HG02885 (cell line): ENCODE results near the gene EEF1A2.
"Not testable (repeated sequence)": the region's sequence is repeated elsewhere in the genome, so short reads cannot be mapped to it uniquely, and the experiment has no call there.

ENCODE experiments used
- ATAC-seq: cut with Tn5 transposase; IDR thresholded peaks from one replicate; pipeline ENCODE4 v1.9.1; 2021; ENCODE audit warnings: mild to moderate bottlenecking; ENCODE audit not compliant: unreplicated experiment, poor library complexity

EEF1A2 gene

DNA sequence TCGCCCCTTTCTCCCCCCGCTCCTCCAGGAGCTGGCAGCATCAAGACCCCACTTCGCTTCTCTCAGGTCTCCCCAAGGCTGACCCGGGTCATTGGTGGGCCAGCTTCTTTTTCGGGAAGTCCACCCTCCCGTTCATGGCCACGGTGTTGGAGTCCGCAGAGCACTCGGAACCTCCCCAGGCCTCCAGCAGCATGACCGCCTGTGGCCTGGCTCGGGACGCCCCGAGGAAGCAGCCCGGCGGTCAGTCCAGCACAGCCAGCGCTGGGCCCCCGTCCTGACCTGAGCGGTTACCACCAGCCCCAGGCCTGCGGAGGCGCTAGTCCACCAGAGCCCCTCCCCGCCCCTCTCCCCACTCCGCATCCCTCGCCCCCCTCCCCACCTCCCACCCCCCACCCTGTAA, 22.7 kb upstream of the EEF1A2 start:
- ATAC-seq, result no peak

DNA sequence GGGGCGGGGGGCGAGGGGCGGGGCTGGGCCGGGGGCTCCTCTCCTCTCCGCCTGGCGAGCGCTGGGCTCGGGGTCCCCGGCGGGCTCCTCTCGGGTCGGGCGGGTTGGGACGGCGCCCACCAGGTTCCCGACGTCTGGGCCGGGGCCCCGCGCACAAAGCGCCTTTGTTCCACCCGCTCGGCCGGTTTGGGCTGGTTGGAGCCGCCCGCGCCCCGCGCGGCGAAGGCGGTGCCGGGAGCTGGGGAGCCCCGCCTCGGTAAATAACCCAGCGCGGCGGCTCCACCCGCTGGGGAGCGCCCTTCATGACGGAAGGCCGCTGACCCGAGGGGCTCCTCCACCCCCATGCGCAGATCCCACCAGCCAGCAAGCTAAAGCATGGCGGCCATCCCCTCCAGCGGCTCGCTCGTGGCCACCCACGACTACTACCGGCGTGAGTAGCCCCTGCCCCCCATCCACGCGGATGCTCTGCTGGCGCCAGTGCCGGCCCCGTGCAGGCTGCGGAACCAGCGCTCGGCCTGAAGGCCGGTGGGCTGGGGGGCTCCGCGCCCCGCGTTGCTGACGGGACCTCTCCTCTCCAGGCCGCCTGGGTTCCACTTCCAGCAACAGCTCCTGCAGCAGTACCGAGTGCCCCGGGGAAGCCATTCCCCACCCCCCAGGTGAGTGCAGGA, 22.2 kb upstream of the EEF1A2 start:
- peak; percentile 37 for ATAC-seq

DNA sequence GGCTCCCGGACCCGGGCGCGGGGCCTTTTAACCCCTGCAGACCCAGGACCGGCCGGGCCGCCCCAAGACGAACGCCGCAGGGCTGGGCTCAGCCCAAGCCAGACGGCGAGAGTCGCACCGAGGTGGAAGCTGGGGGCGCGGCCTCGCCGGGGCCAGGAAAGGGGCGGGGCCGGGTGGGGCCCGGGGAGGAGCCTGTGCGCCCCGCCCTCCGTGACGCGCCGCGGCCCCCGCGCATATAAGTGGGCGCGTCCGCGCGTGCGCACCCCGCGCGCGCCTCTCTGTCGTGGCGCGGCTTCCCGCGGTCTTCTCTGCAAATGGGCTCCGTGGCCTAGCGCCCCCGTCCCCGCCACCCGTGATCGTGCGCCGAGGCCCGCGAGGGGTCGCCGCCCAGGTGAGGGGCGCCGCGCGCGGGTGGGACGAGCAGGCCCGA, 21.6 kb upstream of the EEF1A2 start, which contains the start of gene PPDPF:
PPDPF (plus strand) TSS at position 262 of the 430 bp plus-strand sequence. CDS start 544 bp downstream, outside the sequence.
- ATAC-seq, result peak; percentile 81

DNA sequence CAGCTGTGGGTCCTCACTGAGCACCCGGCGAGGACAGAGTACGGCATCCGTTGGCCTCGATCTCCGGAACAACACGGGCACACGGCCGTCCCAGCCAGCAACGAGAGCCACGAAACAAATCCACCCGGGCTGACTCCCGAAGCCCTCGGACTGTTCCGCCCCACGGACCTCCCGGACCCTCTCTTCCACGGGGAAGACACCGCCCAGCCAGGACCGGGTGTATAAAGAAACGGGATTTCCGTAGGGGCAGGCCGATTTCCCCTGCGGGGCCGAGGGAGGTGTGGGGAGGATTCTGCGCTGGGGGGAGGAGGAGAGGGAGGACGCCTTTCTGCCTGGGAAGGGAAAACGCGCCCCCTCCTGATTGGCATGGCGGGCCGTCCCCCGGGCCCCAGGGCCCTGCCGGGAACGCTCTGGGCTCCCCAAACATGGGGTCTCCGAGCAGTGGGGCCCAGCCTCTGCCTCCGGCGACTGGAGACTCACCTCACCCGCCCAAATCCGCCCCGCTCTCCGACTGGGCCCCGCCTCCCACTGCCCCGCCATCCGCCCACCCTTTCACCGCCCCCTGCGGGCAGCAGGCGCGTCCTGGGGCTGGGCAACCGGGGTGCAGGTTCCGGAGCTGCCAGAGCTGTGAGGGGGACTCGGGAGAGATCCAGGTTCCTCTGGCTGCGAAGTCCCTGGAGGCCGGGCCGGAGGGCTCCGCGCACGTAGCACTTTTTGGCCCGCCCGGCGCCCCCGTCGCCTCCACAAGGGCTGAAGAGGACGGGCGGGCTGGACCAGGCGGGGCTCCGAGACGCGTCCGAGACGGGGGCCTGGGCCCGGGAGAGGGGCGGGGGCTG, 21.0 kb upstream of the EEF1A2 start:
- peak; percentile 45 for ATAC-seq

DNA sequence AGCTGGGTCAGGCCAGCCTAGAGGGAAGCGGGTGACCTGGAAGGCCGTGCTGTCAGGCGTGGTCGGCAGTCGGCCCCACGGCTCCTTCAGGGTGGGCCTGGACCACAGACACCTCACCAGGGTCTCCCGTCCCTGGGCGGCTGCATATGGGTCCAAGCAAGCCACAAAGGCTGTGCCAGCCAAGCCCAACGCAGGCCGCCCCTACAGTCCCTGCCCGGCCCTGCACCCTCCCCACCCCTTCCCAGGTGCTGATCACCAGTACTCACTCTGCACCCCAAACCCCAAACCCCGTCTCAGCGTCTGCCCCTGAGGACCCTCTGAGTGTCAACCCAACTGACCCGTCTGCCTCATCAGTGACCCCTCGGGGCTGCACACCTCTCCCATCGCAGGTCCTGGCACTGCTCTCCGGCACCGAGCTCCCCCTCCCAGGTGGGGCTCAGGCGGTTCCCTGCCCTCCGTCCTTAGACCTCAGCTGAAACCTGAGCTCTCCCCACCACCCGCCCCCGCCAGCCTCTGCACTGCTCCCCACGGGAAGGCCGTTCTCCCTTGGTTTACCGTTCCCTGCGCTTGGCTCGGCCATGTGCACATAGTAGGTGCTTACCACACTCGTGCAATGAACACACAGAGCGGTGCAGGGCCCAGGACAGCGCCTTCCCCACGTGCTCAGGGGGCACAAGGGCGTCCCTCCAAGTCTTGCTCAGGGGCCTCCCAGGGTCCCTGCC, 20.2 kb upstream of the EEF1A2 start:
- ATAC-seq, result no peak

DNA sequence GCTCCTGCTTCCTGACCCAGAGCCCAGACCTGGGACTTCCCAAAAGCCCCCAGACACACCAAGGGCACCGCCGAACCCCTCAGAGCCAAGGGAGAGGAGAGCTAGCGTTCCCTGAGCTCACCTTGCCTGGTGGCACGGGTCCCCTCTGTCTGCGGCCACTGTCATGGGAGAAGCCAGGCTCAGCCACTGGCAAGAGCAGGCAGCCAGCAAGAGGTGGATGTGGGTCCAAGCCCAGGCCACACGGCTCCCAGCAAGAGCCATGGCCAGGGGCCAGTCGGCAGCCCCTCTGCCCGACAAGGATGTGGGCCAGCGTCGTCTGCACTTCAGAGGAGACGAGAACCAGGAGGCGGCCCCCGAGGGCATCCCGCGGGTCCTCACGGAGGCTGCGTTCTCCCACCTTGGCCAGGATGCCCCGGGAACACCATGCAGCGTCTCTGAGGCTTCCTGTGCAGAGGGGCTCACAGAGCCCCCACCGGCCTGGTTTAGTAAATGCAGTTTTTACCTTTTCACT, 19.5 kb upstream of the EEF1A2 start:
- no peak for ATAC-seq

DNA sequence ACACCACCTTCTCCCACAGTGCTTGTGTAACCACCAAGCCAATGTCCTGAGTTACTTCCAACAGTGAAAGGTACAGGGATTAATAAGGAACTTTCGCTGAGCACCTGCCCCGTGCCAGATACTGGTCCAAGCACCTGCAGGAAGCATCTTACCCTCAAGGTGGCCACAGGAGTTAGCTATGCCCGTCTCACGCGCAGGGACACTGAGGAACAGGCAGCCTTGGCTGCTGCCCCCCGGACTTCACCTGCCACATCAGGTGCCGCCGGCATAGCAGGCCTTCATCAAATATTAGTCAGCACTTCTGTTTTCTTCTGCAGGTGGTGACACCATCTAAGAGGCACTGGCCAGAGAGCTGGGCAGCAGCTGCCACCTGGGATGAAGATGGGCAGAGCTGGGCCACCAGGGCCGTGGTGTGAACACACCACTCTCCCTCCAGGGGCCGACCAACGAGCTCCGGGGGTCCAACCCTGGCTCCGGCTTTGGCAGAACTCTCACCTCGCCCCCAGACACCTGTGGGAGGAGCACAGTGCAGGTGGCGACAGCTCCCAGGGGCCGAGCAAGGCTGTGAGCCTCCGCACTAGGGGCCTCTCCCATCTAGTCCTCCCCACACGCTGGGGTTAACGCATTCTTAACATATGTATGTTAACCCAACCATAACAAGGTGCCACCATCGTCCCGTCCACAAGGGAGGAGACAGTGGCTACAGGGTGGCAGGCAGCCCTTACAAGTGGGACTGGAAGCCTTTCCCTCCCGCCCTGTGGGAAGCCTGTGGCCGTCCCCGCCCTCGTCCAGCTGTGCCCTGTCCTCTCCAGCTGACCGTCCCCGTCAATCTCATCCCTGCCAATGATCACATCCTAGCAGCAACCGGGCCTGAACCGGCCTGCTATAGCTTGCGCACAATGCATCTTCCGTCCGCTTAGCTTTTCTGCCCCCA, 18.8 kb upstream of the EEF1A2 start:
- ATAC-seq, result no peak

DNA sequence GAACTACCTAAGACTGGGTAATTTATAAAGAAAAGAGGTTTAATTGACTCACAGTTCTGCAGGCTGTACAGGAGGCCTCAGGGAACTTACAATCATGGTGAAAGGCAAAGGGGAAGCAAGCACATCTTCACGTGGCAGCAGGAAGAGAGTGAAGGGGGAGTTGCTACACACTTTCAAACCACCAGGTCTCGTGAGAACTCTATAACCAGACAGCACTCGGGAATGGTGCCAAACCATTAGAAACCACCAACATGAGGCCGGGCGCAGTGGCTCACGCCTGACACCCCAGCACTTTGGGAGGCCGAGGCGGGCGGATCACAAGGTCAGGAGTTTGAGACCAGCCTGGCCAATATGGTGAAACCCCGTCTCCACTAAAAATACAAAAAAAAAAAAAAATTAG, 15.6 kb upstream of the EEF1A2 start:
- not testable (repeated sequence) for ATAC-seq

DNA sequence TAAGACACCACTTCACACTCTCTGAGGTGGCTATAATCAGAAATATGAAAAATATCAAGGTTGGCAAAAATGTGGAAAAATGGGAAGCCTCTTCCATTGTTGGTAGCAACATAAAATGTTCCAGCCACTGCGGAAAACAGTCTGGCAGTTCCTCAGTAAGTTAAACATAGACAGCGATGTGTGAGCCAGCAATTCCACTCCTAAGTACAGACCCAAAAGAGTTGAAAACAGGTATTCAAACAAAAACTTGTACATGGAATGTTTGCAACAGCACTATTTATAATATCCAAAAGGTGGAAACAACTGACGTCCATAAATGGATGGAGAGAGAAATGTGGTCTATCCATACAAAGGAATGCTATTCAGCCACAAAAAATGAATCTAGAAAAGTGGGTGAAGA, 14.3 kb upstream of the EEF1A2 start:
- no peak for ATAC-seq

DNA sequence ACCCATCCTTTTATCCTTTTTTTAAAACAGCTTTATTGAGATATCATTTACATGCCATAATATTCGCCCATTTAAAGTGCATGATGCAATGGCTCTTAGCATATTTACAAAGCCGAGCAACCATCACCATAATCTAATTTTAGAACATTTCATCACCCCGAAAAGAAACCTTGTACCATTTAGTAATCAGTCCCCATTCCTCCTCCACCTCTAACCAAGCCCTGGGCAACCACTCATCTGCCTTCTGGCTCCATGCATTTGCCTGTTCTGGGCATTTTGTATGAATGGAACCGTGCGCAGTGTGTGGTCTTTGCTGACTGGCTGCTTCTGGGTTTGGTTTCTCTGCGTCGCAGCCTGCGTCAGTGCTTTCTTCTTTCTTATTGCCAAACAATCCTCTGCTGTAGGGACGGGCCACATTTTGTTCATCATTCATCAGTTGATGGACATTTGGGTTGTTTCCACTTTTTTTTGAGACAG, 10.2 kb upstream of the EEF1A2 start:
- ATAC-seq, result no peak

DNA sequence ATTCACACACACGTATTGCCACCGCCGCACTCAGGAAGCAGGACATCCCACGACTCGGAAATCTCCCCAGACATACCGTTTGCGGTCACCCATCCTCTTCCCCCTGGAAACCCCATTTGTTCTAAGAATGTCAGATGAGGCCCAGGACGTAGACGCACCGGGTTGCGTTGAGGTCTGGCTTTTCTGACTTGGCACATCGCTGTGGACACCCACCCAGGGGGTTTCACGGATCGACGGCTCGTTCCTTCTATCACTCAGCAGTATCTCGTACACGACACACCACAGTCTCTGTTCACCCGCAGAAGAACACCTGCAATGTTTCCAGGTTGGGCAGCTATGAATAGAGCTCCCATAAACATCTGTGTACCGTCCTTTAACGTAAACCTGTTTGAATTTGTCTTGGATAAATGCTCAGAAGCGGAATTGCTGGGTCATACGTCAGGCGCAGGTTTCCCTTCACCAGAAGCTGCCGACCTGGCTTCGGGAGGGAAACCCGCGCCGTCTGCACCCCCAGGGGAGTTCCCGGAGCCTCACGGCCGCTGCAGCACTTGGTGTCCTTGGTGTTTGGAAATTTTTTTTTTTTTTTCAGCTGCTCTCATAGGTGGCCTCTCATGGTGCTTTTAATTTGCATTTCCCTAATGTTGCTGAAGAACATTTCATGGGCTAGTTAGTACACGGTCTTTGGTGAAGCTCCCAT, 9.3 kb upstream of the EEF1A2 start:
- ATAC-seq, result no peak

DNA sequence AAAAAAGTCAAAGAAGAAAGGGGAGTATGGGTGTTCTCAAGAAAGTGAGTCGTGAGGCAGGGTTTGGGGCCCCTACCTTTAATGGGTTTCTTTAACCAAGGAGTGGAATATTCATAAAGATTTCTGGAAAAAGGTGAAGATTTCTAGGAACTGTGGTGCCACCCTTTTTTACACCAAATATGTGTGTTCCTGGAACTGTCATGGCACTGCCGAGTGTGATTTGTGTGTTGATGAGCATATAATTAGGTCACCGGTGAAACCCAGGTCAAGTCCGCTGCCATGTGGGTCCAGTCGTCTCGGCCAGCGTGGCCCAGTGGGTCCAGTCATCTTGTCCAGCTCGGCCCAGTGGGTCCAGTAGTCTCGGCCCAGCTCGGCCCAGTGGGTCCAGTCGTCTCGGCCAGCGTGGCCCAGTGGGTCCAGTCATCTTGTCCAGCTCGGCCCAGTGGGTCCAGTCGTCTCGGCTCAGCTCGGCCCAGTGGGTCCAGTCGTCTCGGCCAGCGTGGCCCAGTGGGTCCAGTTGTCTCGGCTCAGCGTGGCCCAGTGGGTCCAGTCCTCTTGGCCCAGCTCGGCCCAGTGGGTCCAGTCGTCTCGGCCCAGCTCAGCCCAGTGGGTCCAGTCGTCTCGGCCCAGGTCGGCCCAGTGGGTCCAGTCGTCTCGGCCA, 8.3 kb upstream of the EEF1A2 start:
- ATAC-seq, result no peak

DNA sequence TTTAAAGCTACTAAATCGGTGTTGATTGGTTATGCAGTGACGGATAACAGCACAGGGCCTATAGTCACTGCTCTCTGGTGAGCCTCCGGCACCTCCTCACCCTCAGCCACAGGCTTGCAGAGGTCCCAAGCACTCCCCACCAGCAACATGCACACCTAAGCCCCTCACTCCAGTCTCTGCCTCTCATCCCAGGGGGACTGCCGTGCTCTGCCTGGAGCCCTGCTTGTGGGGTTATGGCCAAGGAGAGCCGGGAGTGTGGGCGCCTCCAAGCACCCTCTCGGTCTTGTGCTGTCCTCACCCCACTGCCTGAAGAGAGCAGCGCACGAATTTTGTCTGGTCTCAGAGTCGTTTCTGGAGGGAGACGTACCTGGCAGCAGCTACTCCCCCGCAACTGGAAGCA, 6.8 kb upstream of the EEF1A2 start:
- ATAC-seq, result no peak

DNA sequence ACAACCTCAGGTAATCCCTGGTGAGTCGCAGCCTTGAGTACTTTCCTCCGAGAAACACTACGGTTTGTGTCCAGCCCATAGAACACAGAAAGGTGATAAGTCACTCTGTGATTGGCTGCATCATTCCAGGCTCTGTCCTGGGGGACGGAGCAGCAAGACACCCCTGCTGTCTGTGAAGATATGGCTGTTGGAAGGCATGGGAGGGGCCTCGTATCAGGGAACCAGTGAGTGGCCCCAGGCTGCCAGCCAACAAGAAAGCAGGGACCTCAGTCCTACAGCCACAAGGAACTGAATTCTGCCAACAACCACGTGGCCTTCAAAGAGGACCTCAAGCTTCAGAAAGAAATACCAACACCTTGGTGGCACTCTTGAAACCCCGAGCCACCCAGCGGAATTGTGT, 6.4 kb upstream of the EEF1A2 start:
- ATAC-seq, result no peak

DNA sequence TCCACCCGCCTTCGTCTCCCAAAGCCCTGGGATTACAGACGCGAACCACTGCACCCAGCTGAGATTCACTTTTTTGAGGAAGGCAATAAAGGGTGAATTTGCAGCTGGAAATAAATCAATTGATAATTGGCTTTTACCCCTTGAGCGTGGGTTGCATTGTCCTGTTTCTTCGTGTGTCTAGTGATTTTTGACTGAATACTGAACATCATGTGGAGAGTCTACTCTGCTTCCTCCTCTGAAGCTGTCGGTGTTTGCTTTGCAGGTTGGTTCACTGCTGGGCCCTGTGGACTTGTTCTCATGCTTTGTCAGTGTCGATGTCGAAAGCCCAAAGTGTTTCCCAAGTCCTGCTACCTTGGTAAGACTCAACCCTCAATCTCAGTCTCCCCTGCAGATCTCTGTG, 5.8 kb upstream of the EEF1A2 start:
- ATAC-seq, result no peak

DNA sequence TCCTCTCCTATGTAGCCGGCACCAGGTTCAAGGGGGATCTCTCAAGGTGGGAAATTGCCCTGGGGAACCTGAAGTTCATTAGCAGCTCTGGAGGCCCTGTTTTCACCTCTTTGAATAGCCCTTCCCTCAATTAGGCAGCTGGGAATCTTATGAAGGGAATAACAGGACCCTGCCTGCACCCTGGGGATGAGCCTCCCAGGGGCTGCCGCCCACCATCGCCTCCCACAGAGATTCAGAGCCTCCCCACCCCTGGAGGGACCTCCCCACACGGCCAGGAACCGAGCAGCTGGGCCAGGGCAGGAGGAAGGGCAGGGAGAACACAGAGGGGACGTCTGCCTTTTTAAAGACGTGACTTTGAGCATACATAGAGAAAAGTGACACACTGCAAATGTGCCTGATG, 4.6 kb upstream of the EEF1A2 start:
- ATAC-seq, result no peak

DNA sequence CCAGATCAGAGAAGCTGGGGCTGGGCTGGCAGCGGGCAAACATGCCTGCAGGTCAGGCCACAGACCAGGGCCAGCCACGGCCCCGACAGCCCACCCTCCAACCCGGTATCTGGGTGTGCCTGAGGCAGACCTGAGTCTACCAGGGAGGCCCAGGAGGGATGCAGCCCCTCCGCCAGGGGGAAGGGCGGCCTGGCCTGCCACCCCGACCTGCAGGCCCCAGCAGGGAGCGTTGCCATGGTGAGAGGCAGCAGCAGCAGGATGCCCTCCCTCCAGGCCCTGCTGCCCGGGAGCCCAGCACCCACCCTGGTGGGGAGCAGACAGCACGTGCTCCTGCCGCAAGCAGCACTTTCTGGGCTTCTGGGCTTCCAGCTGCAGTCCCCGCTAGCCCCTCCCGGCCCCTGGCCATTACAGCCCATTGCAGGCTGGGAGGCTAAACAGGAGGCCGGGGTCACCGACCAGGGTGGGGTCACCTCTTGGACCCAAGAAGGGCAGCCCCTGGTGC, 3.8 kb upstream of the EEF1A2 start:
- no peak for ATAC-seq
